IMR-90 (cell line): ENCODE measurements around the gene COL25A1.

Experiments
- CEBPB ChIP-seq: IDR thresholded peaks from 2 replicates; pipeline ENCODE4 v1.6.1; 2012; ENCODE audit warnings: low read depth, low read length, improper control_type of control experiment
- CHD1 ChIP-seq: IDR thresholded peaks from 2 replicates; pipeline ENCODE4 v1.6.1; 2012; ENCODE audit warnings: low read depth, low read length, improper control_type of control experiment
- FOS ChIP-seq: fragments of 150-350 bp; IDR thresholded peaks from 2 replicates; pipeline ENCODE4 v1.6.1; 2016; ENCODE audit warnings: low read depth, low read length
- MAFK ChIP-seq: IDR thresholded peaks from 2 replicates; pipeline ENCODE4 v1.6.1; 2012; ENCODE audit warnings: low read depth, low read length, improper control_type of control experiment
- MXI1 ChIP-seq: IDR thresholded peaks from 2 replicates; pipeline ENCODE4 v1.6.1; 2012; ENCODE audit warnings: low read depth, mild to moderate bottlenecking, low read length, moderate library complexity, borderline replicate concordance
- POLR2A ChIP-seq: IDR thresholded peaks from 2 replicates; pipeline ENCODE4 v1.6.1; 2012; ENCODE audit warnings: mild to moderate bottlenecking, low read depth, low read length
- RAD21 ChIP-seq: IDR thresholded peaks from 2 replicates; pipeline ENCODE4 v1.6.1; 2012; ENCODE audit warnings: low read length, improper control_type of control experiment
- RCOR1 ChIP-seq: IDR thresholded peaks from 2 replicates; pipeline ENCODE4 v1.6.1; 2012; ENCODE audit warnings: mild to moderate bottlenecking, low read length, improper control_type of control experiment; ENCODE audit not compliant: insufficient replicate concordance
- SMC3 ChIP-seq: fragments of 150-350 bp; IDR thresholded peaks from 2 replicates; pipeline ENCODE4 v1.6.1; 2016; ENCODE audit warnings: low read depth, mild to moderate bottlenecking, antibody characterized with exemption, low read length, moderate library complexity
- TF ChIP-seq, protein P1 (sequence below): conservative IDR thresholded peaks from 2 replicates; pipeline ENCODE4 v1.5.1; 2012; ENCODE audit warnings: mild to moderate bottlenecking, low read depth, low read length, improper control_type of control experiment
- TF ChIP-seq, protein P2 (sequence below): fragments of 150-350 bp; IDR thresholded peaks from 2 replicates; pipeline ENCODE4 v1.6.1; 2017; ENCODE audit warnings: mild to moderate bottlenecking, antibody characterized with exemption, low read length, low read depth

DNA sequence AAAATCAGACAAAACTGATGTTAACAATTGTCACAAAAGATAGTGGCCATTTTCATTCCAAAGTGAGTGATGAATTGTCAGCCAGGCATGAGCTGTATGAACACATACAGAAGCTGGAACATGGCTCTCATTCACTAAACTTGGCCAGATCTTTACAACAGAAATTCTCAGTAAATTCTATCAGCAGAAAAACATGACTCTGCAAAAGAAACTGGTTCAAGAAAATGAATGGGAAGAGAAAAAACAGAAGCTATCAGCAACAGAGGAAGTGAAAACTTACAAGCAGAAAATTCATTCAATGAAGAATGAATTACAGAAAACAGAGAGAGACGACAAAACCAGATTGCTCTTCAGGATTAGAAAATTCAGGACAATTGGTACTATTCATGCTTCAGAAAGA, 249.6 kb downstream of the COL25A1 start:
- TF ChIP-seq, protein P1, sequence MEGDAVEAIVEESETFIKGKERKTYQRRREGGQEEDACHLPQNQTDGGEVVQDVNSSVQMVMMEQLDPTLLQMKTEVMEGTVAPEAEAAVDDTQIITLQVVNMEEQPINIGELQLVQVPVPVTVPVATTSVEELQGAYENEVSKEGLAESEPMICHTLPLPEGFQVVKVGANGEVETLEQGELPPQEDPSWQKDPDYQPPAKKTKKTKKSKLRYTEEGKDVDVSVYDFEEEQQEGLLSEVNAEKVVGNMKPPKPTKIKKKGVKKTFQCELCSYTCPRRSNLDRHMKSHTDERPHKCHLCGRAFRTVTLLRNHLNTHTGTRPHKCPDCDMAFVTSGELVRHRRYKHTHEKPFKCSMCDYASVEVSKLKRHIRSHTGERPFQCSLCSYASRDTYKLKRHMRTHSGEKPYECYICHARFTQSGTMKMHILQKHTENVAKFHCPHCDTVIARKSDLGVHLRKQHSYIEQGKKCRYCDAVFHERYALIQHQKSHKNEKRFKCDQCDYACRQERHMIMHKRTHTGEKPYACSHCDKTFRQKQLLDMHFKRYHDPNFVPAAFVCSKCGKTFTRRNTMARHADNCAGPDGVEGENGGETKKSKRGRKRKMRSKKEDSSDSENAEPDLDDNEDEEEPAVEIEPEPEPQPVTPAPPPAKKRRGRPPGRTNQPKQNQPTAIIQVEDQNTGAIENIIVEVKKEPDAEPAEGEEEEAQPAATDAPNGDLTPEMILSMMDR = no peak
- TF ChIP-seq, protein P2, sequence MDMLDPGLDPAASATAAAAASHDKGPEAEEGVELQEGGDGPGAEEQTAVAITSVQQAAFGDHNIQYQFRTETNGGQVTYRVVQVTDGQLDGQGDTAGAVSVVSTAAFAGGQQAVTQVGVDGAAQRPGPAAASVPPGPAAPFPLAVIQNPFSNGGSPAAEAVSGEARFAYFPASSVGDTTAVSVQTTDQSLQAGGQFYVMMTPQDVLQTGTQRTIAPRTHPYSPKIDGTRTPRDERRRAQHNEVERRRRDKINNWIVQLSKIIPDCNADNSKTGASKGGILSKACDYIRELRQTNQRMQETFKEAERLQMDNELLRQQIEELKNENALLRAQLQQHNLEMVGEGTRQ = no peak
- TF ChIP-seq FOS = no peak
- TF ChIP-seq MXI1 = no peak
- TF ChIP-seq MAFK = no peak
- no peak for TF ChIP-seq POLR2A
- no peak for TF ChIP-seq SMC3
- no peak for TF ChIP-seq CHD1
- no peak for TF ChIP-seq RCOR1
- no peak for TF ChIP-seq RAD21
- no peak for TF ChIP-seq CEBPB
